ENCODE measurements around the gene ATIC.

Gene ATIC

DNA sequence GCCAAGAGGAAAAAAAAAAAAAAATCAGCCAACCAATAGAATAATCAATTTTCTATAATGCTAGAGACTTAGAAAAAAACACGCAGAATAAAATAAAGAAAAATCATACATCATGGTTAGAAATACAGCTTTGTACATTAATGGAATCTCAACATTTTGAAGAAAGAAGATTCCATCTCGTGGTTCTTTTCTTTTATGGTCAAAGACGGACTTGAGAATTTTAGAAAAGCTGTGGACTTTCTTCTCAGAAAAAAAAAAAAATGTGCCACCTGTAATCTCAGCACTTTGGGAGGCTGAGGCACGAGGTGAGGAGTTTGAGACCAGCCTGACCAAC, 41.8 kb upstream of the ATIC start:
- Histone ChIP-seq H3K9me3 (ENCODE audit: severe bottlenecking) (no peaks in the 10 kb centered on the region), H3K36me3 (no peaks in the 10 kb centered on the region), H3K27me3 (ENCODE audit: insufficient read depth, low read depth, severe bottlenecking) (no peaks in the 10 kb centered on the region), H3K4me3 (ENCODE audit: low read depth, low read length) (no peak overlapping the region), H3K27ac (no peak overlapping the region)
- no peak for DNase-seq
- TF ChIP-seq, protein P1, sequence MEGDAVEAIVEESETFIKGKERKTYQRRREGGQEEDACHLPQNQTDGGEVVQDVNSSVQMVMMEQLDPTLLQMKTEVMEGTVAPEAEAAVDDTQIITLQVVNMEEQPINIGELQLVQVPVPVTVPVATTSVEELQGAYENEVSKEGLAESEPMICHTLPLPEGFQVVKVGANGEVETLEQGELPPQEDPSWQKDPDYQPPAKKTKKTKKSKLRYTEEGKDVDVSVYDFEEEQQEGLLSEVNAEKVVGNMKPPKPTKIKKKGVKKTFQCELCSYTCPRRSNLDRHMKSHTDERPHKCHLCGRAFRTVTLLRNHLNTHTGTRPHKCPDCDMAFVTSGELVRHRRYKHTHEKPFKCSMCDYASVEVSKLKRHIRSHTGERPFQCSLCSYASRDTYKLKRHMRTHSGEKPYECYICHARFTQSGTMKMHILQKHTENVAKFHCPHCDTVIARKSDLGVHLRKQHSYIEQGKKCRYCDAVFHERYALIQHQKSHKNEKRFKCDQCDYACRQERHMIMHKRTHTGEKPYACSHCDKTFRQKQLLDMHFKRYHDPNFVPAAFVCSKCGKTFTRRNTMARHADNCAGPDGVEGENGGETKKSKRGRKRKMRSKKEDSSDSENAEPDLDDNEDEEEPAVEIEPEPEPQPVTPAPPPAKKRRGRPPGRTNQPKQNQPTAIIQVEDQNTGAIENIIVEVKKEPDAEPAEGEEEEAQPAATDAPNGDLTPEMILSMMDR (IDR thresholded peaks at IDR 0.05; ENCODE audit: low read depth, low read length): no peak

DNA sequence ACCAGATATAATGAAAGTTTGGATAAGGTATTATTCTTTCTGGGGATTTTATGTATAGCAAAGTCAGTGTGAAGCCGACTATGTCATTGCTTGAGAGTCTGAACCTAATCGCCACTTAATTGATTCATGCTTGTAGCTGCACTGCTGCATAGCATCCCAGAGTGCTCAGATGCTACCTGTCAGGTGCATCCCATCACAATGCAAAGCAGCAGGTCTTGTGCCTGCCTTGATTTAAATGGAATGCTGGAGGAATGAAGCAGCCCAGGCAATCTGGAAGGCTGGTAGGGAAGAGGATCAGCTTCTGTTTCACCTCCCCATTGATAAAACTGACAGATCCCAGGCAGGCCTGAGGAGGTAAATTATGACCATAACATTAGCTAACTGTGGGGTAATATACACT, 40.4 kb upstream of the ATIC start:
- Histone ChIP-seq H3K9me3 (ENCODE audit: severe bottlenecking) (no peaks in the 10 kb centered on the region), H3K36me3 (no peaks in the 10 kb centered on the region), H3K27me3 (ENCODE audit: insufficient read depth, low read depth, severe bottlenecking) (no peaks in the 10 kb centered on the region), H3K27ac (no peak overlapping the region), H3K4me3 (ENCODE audit: low read depth, low read length) (no peak overlapping the region)
- TF ChIP-seq, protein P1 (IDR thresholded peaks at IDR 0.05; ENCODE audit: low read depth, low read length): no peak
- DNase-seq: no peak

DNA sequence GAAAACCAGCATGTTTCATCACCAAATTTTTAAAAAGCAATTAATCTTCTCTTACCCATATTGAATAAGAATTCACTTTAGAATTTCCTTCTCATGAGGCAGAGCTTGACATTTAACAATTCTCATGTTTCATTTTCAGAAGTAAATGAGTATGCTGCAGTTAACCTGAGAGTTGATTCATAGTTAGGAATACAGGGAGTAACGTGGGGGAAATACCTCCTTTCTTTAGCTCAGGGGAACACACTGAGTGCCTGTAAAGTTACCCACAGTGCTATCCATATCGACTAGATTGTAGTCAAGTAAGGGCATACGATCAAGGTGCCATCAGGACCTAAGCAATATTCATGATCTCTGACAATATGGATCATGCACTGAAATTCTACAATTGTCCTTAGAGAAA, 38.9 kb upstream of the ATIC start:
- TF ChIP-seq, protein P1 (IDR thresholded peaks at IDR 0.05; ENCODE audit: low read depth, low read length): no peak
- Histone ChIP-seq H3K27me3 (ENCODE audit: insufficient read depth, low read depth, severe bottlenecking) (no peaks in the 10 kb centered on the region), H3K36me3 (no peaks in the 10 kb centered on the region), H3K27ac (no peak overlapping the region), H3K9me3 (ENCODE audit: severe bottlenecking) (no peaks in the 10 kb centered on the region), H3K4me3 (ENCODE audit: low read depth, low read length) (no peak overlapping the region)
- DNase-seq: no peak

DNA sequence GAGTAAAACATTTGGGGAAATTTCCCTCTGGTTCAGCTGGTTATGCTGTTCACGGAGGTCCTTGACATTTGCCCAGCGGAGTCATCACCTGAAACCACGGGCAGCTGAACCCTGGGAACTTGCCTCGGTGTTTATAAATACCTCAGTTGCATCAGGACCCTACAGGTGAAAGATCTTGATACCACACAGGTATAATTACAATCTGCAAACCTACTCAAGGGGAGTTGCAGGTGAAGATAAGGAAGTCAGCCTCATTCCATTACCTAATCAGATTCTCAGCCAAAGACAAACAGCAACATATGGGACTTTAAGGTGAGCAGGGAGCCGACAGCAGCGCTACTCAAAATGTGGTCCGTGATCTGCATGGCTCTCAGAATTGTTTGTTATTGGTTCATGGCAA, 37.0 kb upstream of the ATIC start:
- Histone ChIP-seq H3K36me3 (no peaks in the 10 kb centered on the region), H3K9me3 (ENCODE audit: severe bottlenecking) (no peaks in the 10 kb centered on the region), H3K27me3 (ENCODE audit: insufficient read depth, low read depth, severe bottlenecking) (no peaks in the 10 kb centered on the region), H3K27ac (no peak overlapping the region), H3K4me3 (ENCODE audit: low read depth, low read length) (no peak overlapping the region)
- DNase-seq: no peak
- TF ChIP-seq, protein P1 (IDR thresholded peaks at IDR 0.05; ENCODE audit: low read depth, low read length): no peak

DNA sequence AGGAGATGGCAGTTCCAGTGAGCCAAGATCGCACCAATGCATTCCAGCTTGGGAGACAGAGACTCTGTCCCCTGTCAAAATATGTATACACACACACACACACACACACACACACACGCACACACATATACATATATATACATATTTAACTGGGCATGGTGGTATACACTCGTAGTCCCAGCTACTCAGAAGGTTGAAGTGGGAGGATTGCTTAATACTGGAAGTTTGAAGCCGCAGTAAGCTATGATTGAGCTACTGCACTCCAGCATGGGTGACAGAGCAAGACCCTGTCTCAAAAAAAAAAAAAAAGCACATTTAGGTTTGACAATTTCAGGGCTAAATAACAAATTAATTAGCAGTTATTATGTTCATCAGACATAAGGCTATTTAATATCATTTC, 36.0 kb upstream of the ATIC start:
- DNase-seq: no peak
- TF ChIP-seq, protein P1 (IDR thresholded peaks at IDR 0.05; ENCODE audit: low read depth, low read length): no peak
- no peak overlapping the region for H3K4me3 ChIP-seq (ENCODE audit: low read depth, low read length)
- H3K27me3 ChIP-seq (ENCODE audit: insufficient read depth, low read depth, severe bottlenecking): no peaks in the 10 kb centered on the region
- H3K36me3 ChIP-seq: no peaks in the 10 kb centered on the region
- no peaks in the 10 kb centered on the region for H3K9me3 ChIP-seq (ENCODE audit: severe bottlenecking)
- no peak overlapping the region for H3K27ac ChIP-seq

DNA sequence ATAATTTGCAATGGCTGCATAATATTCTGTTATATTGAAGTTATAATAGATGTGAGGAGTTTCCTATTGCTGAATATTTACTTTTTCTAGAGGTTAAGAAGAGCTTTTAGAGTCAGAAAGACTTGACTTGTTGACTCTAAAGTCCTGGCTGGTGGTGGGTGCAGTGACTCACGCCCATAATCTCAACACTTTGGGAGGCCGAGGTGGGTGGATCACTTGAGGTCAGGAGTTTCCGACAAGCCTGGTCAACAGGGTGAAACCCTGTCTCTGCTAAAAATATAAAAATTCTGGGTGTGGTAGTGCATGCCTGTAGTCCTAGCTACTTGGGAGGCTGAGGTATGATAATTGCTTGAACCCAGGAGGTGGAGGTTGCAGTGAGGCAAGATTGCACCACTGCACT, 33.9 kb upstream of the ATIC start:
- TF ChIP-seq, protein P1 (IDR thresholded peaks at IDR 0.05; ENCODE audit: low read depth, low read length): no peak
- no peak for DNase-seq
- Histone ChIP-seq H3K27ac (no peak overlapping the region), H3K36me3 (no peaks in the 10 kb centered on the region), H3K9me3 (ENCODE audit: severe bottlenecking) (no peaks in the 10 kb centered on the region), H3K27me3 (ENCODE audit: insufficient read depth, low read depth, severe bottlenecking) (no peaks in the 10 kb centered on the region), H3K4me3 (ENCODE audit: low read depth, low read length) (no peak overlapping the region)
